NT2/D1 (cell line): Measurements from ENCODE around the gene ANKS4B.

Experiments used
- DNase-seq: peaks from one replicate; pipeline ENCODE4 v3.0.0-alpha.2; 2011; ENCODE audit warnings: low read depth, low spot score
- H3K27me3 ChIP-seq: 2 replicates; pipeline ENCODE4 v1.6.0; 2011; ENCODE audit warnings: mild to moderate bottlenecking; ENCODE audit not compliant: insufficient read length, insufficient read depth
- H3K36me3 ChIP-seq: 2 replicates; pipeline ENCODE4 v1.6.1; 2011; ENCODE audit warnings: mild to moderate bottlenecking, low read length, mixed read lengths; ENCODE audit not compliant: insufficient read depth, insufficient read length
- H3K4me1 ChIP-seq: 2 replicates; pipeline ENCODE4 v1.5.1; 2011; ENCODE audit not compliant: insufficient read depth, insufficient read length
- H3K4me3 ChIP-seq: 2 replicates; pipeline ENCODE4 v1.5.1; 2011; ENCODE audit warnings: low read depth; ENCODE audit not compliant: insufficient read length
- H3K9ac ChIP-seq: 2 replicates; pipeline ENCODE4 v1.6.0; 2011; ENCODE audit warnings: low read depth; ENCODE audit not compliant: insufficient read length
- H3K9me3 ChIP-seq: 2 replicates; pipeline ENCODE4 v1.5.1; 2011; ENCODE audit warnings: mild to moderate bottlenecking, low read length; ENCODE audit not compliant: insufficient read depth
- SUZ12 ChIP-seq: IDR thresholded peaks from 2 replicates; pipeline ENCODE4 v1.6.1; 2011; ENCODE audit not compliant: insufficient read length, insufficient read depth; ENCODE audit errors: extremely low read depth
- YY1 ChIP-seq: IDR thresholded peaks from 2 replicates; pipeline ENCODE4 v1.6.1; 2011; ENCODE audit not compliant: insufficient read length, insufficient read depth
- ZNF274 ChIP-seq: IDR thresholded peaks from 2 replicates; pipeline ENCODE4 v1.6.1; 2011; ENCODE audit warnings: mild to moderate bottlenecking, low read depth, low read length

The ANKS4B gene

DNA sequence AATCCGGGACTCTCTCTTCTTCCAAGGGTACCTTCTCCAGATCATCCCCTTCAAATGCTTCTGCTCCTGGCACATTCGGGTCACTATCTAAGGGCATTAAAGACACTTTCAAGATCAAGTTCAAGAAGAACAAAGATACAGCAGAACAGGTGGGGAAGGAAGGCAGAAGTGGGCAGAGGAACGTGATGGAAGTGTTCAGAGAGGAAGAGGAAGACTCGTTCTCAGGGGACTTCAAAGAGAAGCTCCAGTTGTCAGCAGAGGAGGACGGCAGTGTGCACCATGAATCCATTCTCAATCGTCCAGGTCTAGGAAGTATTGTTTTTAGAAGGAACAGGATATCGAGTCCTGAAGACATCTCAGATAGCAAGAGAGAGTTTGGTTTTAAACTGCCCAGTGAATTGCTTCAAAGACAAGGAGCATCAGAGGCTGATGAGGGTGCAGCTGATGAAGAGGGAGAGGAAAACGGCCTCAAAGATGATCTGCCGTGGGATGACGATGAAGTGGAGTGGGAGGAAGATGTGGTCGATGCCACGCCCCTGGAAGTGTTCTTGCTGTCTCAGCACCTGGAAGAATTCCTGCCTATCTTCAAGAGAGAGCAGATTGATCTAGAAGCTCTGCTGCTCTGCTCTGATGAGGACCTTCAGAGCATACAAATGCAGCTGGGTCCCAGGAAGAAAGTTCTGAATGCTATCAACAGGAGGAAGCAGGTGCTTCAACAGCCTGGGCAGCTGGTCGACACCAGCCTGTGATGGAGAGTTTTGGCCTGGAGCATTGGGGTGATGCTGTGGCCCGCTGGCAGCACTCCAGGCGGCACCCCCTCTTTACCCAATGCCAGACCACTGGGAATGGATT, 16.8 kb downstream of the ANKS4B start:
- TF ChIP-seq ZNF274 (no peak), SUZ12 (no peak), YY1 (no peak)
- Histone ChIP-seq H3K27me3 (no peaks in the 10 kb centered on the region), H3K36me3 (no peaks in the 10 kb centered on the region), H3K4me3 (no peak overlapping the region), H3K9ac (no peak overlapping the region), H3K4me1 (no peaks in the 10 kb centered on the region), H3K9me3 (no peaks in the 10 kb centered on the region)
- DNase-seq: no peak

- H3K27me3 ChIP-seq: no peaks in the 10 kb centered on the region
- DNase-seq: no peak
Measured at GRCh38 chr16:21253470-21253869, 20.0 kb downstream of the ANKS4B start.

GRCh38 chr16:21256636-21257035, 23.1 kb downstream of the ANKS4B start:
- H3K9ac ChIP-seq: no peak overlapping the region
- H3K9me3 ChIP-seq: no peaks in the 10 kb centered on the region
- H3K4me1 ChIP-seq: no peaks in the 10 kb centered on the region
- TF ChIP-seq YY1 (no peak), SUZ12 (no peak), ZNF274 (no peak)
- H3K27me3 ChIP-seq: no peaks in the 10 kb centered on the region
- no peak for DNase-seq
- H3K36me3 ChIP-seq: no peaks in the 10 kb centered on the region
- H3K4me3 ChIP-seq: no peak overlapping the region

More at GRCh38 chr16:21253470-21253869, 20.0 kb downstream of the ANKS4B start:
- TF ChIP-seq SUZ12: no peak
- no peak for TF ChIP-seq ZNF274
- TF ChIP-seq YY1: no peak
- Histone ChIP-seq H3K9ac (no peak overlapping the region), H3K4me1 (no peaks in the 10 kb centered on the region), H3K9me3 (no peaks in the 10 kb centered on the region), H3K36me3 (no peaks in the 10 kb centered on the region), H3K4me3 (no peak overlapping the region)

DNA sequence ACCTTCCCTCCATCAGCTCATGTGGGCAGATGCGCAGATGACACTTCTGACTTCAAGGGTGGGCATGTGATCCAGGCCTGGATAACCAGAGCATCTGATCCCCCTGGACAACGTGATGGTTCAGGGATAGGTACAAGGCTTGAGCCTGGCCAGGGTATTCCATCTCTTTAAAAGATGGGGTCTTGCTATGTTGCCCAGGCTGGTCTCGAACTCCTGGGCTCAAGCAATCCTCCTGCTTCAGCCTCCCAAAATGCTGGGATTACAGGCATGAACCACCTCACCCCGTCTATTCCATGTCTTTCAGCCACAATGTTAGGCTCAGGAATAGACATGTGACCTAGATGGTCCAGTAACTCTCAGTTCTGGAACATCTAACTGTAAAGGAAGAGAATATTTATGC, 23.8 kb downstream of the ANKS4B start:
- Histone ChIP-seq H3K4me1 (no peaks in the 10 kb centered on the region), H3K36me3 (no peaks in the 10 kb centered on the region), H3K4me3 (no peak overlapping the region), H3K9me3 (no peaks in the 10 kb centered on the region), H3K27me3 (no peaks in the 10 kb centered on the region), H3K9ac (no peak overlapping the region)
- TF ChIP-seq YY1 (no peak), ZNF274 (no peak), SUZ12 (no peak)
- no peak for DNase-seq

DNA sequence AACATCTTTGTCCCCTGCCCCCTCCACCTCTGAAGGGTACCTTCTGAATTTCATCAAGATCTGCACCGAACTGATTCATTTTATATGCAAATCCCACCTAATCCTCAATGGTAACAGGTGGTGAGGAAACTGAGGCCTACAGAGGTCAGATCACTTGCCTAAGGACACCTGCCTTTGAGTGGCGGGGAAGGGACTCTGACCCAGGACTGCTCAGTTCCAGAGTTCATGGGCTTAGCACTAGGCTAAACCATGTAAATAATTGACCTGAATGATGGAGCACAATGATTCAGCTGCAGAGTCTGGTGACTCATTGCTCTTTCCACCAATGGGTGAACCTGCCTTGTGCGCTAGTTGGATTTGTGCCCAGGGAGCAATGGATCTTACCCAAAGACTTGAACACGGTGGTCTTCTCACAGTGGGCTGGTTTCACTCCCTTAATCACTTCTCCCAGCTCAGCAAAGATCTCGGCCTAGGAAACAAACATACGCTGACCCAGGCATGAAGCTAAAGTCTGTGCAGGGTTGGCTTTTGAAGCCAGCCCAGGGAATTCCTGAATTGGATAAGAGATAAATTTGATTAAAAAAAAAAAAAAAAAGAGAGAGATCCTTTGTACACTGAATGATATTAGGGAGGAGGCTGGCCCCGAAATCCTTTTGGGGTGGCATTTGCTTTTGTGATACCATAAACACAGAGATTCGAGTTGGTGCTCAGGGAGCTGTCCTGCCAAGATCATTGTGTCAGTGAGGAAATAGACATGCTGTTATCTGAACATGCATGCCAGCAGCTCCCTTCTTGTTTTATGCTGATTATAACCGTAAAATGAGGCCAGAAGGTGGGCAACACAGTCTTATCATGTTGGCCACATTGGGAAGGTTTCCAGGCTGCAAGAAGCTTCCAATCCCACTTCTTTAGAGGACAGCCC, 27.6 kb downstream of the ANKS4B start:
- no peaks in the 10 kb centered on the region for H3K27me3 ChIP-seq
- H3K4me3 ChIP-seq: no peak overlapping the region
- no peaks in the 10 kb centered on the region for H3K9me3 ChIP-seq
- DNase-seq: no peak
- no peak overlapping the region for H3K9ac ChIP-seq
- H3K36me3 ChIP-seq: no peaks in the 10 kb centered on the region
- TF ChIP-seq YY1 (no peak), ZNF274 (no peak), SUZ12 (no peak)
- H3K4me1 ChIP-seq: no peaks in the 10 kb centered on the region

- Histone ChIP-seq H3K36me3 (no peaks in the 10 kb centered on the region), H3K27me3 (no peaks in the 10 kb centered on the region), H3K4me1 (no peaks in the 10 kb centered on the region), H3K9ac (no peak overlapping the region), H3K4me3 (no peak overlapping the region), H3K9me3 (no peaks in the 10 kb centered on the region)
- DNase-seq: no peak
- TF ChIP-seq SUZ12 (no peak), YY1 (no peak), ZNF274 (no peak)
Measured at GRCh38 chr16:21262779-21263639, 29.5 kb downstream of the ANKS4B start.
